Breast epithelium (tissue), 4 donors: ENCODE results near the gene GARIN6. TPM values are rescaled to one million over a fixed set of nuclear protein-coding genes. Genes with fewer than 3 reads are reported as not detected.

Experiments used
- DNase-seq, 2 donors: peaks; one replicate each; pipeline ENCODE4 v3.0.0-alpha.2; 2019; ENCODE audit warnings: low spot score in 2 of 2
- H3K27ac ChIP-seq, 2 donors: fragments of 200-600 bp; sonication (generic) in 1 of 2; one replicate each; pipeline ENCODE4 v1.5.1; 2016 to 2019; ENCODE audit warnings: mild to moderate bottlenecking in 1 of 2
- H3K27me3 ChIP-seq, 2 donors: fragments of 200-600 bp; sonication (generic) in 1 of 2; one replicate each; pipeline versions ENCODE4 v1.5.1 to v1.6.0; 2017 to 2019; ENCODE audit warnings: control low read depth in 1 of 2, mild to moderate bottlenecking in 1 of 2
- H3K36me3 ChIP-seq: fragments of 200-600 bp; one replicate; pipeline ENCODE4 v1.5.1; 2019
- H3K4me1 ChIP-seq, 2 donors: fragments of 200-600 bp; sonication (generic); one replicate each; pipeline ENCODE4 v1.5.1; 2016 to 2019; ENCODE audit warnings: control low read depth in 1 of 2
- H3K4me3 ChIP-seq, 3 donors: fragments of 200-600 bp; sonication (generic); 1 replicate in 2 of 3; 2 replicates in 1 of 3; pipeline ENCODE4 v1.5.1; 2016 to 2019; ENCODE audit warnings: mild to moderate bottlenecking in 3 of 3, moderate library complexity in 2 of 3
- H3K9me3 ChIP-seq, 2 donors: fragments of 200-600 bp; sonication (generic) in 1 of 2; one replicate each; pipeline ENCODE4 v1.5.1; 2016 to 2019; ENCODE audit warnings: control low read depth in 1 of 2
- POLR2A ChIP-seq: fragments of 450-650 bp; IDR thresholded peaks from one replicate; pipeline ENCODE4 v1.6.1; 2016; ENCODE audit warnings: antibody characterized with exemption, mild to moderate bottlenecking, moderate library complexity
- POLR2AphosphoS5 ChIP-seq, 3 donors: sonication (generic); formaldehyde crosslinking; IDR thresholded peaks; one replicate each; pipeline ENCODE4 v1.6.1; 2017; ENCODE audit warnings: antibody characterized with exemption in 3 of 3
- intact Hi-C: fragments of 100-400 bp; cut with DNase I; formaldehyde crosslinking; loops from one replicate; pipeline ENCODE4 v1.15.1; 2023; ENCODE audit warnings: low total_unique reads
- total RNA-seq, 3 donors: library from RNA; depleted of rRNA; stranded (reverse); fragments of >200 nt; gene quantifications; one replicate each; pipeline ENCODE4 v1.1.0, GENCODE V29; 2016
- TF ChIP-seq, protein P1 (sequence below), 3 donors: fragments of 450-650 bp; IDR thresholded peaks; one replicate each; pipeline ENCODE4 v1.5.1; 2016 to 2017; ENCODE audit warnings: antibody characterized with exemption in 3 of 3, mild to moderate bottlenecking in 3 of 3, moderate library complexity in 3 of 3

GARIN6 gene
- total RNA-seq, 3 donors from 2014 or later, result not detected

DNA sequence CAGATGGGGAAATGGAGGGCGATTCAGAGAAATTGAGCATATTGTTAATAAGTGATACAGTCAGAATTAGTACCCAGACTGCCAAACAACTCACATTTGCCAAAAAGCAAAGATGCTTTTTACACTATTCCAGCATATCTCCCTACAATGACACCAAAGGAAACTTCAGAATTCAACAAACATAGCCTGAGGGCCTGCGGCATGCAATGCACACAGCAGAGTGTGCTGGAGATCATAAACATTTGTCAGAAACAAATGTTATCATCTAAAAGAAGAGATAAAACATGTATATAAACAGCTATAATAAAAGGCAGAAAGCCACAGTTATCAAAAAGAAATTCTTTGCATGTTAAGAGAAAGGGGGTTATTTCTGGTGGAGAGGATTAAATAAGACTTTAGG lies 20.1 kb upstream of the GARIN6 start:
- no peak for DNase-seq
- no peak overlapping the region for H3K4me3 ChIP-seq
- no peaks in the 10 kb centered on the region for H3K27me3 ChIP-seq
- H3K9me3 ChIP-seq, result peaks cover 0 to 13% of the 10 kb centered on the region in 2 donors
- no peaks in the 10 kb centered on the region for H3K36me3 ChIP-seq
- no peak for TF ChIP-seq POLR2AphosphoS5 (IDR thresholded peaks at IDR 0.05)
- TF ChIP-seq POLR2A, result no peak
- TF ChIP-seq, protein P1, sequence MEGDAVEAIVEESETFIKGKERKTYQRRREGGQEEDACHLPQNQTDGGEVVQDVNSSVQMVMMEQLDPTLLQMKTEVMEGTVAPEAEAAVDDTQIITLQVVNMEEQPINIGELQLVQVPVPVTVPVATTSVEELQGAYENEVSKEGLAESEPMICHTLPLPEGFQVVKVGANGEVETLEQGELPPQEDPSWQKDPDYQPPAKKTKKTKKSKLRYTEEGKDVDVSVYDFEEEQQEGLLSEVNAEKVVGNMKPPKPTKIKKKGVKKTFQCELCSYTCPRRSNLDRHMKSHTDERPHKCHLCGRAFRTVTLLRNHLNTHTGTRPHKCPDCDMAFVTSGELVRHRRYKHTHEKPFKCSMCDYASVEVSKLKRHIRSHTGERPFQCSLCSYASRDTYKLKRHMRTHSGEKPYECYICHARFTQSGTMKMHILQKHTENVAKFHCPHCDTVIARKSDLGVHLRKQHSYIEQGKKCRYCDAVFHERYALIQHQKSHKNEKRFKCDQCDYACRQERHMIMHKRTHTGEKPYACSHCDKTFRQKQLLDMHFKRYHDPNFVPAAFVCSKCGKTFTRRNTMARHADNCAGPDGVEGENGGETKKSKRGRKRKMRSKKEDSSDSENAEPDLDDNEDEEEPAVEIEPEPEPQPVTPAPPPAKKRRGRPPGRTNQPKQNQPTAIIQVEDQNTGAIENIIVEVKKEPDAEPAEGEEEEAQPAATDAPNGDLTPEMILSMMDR (IDR thresholded peaks at IDR 0.05), result no peak
- H3K4me1 ChIP-seq, result no peaks in the 10 kb centered on the region
- H3K27ac ChIP-seq, result no peak overlapping the region
- intact Hi-C loops, result no loop called here

DNA sequence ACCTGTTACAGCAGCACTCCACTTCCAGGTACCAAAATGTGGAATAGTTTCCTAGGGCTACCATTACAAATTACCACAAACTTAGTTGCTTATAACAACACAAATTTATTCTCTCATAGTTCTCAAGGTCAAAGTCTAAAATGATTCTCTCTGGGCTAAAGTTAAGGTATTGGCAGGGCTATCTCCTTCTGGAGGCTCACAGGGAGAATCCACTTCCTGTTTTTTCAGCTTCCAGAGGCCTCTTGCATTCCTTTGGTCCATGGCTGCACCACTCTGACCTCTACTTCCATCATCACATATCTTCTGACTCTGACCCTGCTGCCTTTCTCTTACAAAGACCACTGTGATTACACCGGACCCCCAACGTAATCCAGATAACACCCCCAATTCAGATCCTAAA lies 2.9 kb upstream of the GARIN6 start:
- TF ChIP-seq POLR2A (no peak), POLR2AphosphoS5 (IDR thresholded peaks at IDR 0.05) (no peak)
- TF ChIP-seq, protein P1 (IDR thresholded peaks at IDR 0.05), result no peak

DNA sequence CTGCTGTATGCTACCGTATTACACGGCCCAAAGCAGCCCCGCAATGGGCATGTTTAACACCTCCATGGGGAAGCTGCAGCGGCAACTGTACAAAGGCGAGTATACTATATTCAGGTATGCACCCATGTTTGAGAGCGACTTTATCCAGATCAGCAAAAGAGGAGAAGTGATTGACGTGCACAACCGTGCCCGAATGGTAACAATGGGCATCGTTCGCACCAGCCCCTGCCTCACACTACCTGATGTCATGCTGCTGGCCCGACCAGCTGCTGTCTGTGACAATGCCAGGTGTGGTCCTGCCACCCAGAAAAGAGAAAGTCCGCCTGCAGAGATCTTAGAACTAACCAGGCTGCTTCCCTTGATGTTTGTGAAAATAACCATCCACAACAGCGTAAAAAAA lies 630 bp downstream of the GARIN6 start:
- no peak overlapping the region for H3K4me3 ChIP-seq

More for the DNA sequence above, 2.9 kb upstream of the GARIN6 start:
- Histone ChIP-seq H3K36me3 (no peaks in the 10 kb centered on the region), H3K9me3 (peaks cover 0 to under 1% of the 10 kb centered on the region in 2 donors), H3K4me1 (no peaks in the 10 kb centered on the region), H3K4me3 (no peak overlapping the region), H3K27ac (no peak overlapping the region), H3K27me3 (no peaks in the 10 kb centered on the region)
- intact Hi-C loops, result no loop called here
- no peak for DNase-seq

DNA sequence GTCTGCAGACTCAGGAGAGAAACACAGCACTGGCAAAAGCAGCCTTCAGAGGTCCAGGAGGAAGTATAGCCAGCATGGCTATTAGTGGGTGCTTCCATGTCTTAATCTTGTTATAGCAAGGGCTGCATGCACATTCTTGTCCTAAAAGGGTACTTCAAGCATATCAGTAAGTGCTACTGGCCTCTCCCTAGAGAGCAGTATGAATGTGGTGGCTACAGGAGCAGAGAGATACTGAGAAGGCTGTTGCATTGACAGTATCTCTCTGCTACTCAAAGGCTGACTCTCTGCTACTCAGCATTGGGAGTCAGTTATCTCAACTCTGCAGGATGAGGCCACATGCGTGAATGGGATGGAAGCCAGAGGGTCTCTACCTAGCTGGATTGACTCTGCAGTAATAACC lies 2.0 kb downstream of the GARIN6 start:
- no peaks in the 10 kb centered on the region for H3K27me3 ChIP-seq
- H3K27ac ChIP-seq, result no peak overlapping the region
- TF ChIP-seq, protein P1 (IDR thresholded peaks at IDR 0.05), result no peak
- no peak for TF ChIP-seq POLR2A
- no peak for TF ChIP-seq POLR2AphosphoS5 (IDR thresholded peaks at IDR 0.05)
- H3K9me3 ChIP-seq, result no peaks in the 10 kb centered on the region
- no peaks in the 10 kb centered on the region for H3K4me1 ChIP-seq
- intact Hi-C loops, result no loop called here
- H3K4me3 ChIP-seq, result no peak overlapping the region
- no peaks in the 10 kb centered on the region for H3K36me3 ChIP-seq
- no peak for DNase-seq

More for the DNA sequence above, 630 bp downstream of the GARIN6 start:
- no peak for DNase-seq
- Histone ChIP-seq H3K27ac (no peak overlapping the region), H3K9me3 (no peaks in the 10 kb centered on the region), H3K36me3 (no peaks in the 10 kb centered on the region), H3K27me3 (no peaks in the 10 kb centered on the region), H3K4me1 (no peaks in the 10 kb centered on the region)
- intact Hi-C loops, result no loop called here
- no peak for TF ChIP-seq POLR2AphosphoS5 (IDR thresholded peaks at IDR 0.05)
- TF ChIP-seq, protein P1 (IDR thresholded peaks at IDR 0.05), result no peak
- TF ChIP-seq POLR2A, result no peak

DNA sequence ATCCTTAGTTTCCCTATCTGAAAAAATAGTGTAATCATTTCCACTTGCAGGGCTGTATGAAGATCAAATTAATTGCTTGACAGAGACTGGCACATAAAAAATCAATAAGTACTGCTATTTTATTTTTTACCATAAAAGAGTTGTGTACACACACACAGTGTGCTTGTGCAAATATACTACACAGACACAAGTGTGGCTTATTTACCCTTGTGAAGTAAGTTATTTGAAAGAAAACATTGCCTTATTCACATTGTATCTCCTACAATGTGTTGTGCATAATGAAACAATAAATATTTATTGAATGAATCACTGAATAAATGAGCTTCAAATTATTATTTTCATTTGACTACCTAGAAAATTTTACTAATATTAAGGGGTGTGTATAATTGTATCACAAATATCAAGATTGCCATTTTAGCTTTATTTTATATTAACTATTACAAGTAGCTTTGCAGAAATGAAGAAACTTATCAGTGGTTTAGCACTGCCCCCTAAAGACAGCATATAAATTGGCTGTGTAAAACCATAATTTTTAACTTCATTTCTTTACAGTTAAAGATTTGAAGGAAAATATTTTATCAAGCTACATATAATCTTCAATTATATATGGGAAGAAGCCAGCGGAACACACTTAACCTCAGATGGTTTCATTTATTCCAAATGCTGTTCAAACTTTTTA lies 11.3 kb downstream of the GARIN6 start:
- Histone ChIP-seq H3K9me3 (no peaks in the 10 kb centered on the region), H3K27me3 (no peaks in the 10 kb centered on the region), H3K4me3 (no peak overlapping the region), H3K36me3 (no peaks in the 10 kb centered on the region), H3K27ac (no peak overlapping the region), H3K4me1 (no peaks in the 10 kb centered on the region)
- TF ChIP-seq POLR2A, result no peak
- TF ChIP-seq, protein P1 (IDR thresholded peaks at IDR 0.05), result no peak
- no peak for TF ChIP-seq POLR2AphosphoS5 (IDR thresholded peaks at IDR 0.05)
- intact Hi-C loops, result loop anchor here (10.0 kb wide), 1 partner anchor 1536 kb away; no protein-coding TSS in a partner anchor
- DNase-seq, result no peak
